GM18498 (cell line): ENCODE measurements around the gene OPRM1.

ENCODE experiments used
- ATAC-seq: cut with Tn5 transposase; IDR thresholded peaks from one replicate; pipeline ENCODE4 v1.9.1; 2021; ENCODE audit warnings: mild to moderate bottlenecking, moderate library complexity; ENCODE audit not compliant: unreplicated experiment

The OPRM1 gene

GRCh38 chr6:154268486-154268885, 229.4 kb downstream of the OPRM1 start:
- ATAC-seq: no peak

DNA sequence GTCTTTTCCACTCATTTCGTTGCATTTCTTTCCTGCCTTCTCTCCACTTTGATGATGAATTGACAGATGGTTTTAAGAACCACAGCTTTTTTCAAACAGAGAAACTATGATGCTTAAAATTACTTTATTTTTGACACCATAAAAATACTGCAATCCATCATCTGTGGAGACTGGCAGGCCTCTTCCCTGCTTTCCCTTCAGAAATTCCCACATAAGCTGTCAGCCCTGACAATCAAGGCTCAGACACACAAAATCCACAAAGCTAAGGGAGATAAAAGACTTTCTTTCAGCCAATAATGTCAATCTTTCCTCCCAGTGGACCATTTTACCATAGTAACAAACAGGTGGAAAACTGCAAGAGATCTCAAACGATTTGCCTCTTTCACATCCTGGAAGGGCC, 235.1 kb downstream of the OPRM1 start:
- no peak for ATAC-seq

GRCh38 chr6:154276810-154277628, 238.0 kb downstream of the OPRM1 start:
- peak; percentile 80 for ATAC-seq

DNA sequence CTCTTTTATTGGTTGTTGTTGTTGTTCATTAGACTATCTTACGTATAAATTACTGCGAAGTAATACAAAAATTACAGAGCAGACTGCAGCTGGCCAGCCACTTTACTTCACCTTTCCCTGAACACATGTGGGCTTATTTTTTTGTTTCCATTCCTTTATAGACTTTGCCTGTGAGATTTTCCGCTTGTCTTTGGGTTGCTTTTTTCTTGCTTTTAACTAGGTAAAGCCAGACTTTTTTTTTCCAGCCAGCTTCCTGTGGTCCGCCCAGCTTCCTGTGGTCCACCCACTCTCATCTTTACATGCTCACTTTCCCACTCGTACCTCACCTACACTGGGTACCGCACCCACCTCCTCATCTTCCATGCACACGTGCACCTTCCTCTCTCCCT, 238.6 kb downstream of the OPRM1 start:
- peak; percentile 32 for ATAC-seq

DNA sequence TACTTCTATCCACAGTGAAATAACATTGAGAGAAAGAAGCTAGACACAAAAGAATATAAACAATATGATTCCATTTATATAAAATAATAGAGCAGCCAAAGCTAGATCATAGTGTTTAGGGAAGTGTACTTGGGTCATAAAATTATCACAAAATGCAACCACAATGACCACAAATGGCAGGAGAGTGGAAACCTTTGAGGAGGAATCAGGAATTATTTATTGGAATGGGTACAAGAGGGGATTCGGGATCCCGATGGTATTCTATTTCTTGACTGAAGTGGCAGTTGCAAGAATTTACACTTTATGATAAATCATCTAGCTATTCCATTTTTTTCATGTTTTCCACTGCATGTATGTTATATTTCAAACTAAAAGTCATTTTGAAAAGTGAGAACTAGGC, 241.5 kb downstream of the OPRM1 start:
- ATAC-seq: no peak

GRCh38 chr6:154284313-154284853, 245.3 kb downstream of the OPRM1 start:
- no peak for ATAC-seq

DNA sequence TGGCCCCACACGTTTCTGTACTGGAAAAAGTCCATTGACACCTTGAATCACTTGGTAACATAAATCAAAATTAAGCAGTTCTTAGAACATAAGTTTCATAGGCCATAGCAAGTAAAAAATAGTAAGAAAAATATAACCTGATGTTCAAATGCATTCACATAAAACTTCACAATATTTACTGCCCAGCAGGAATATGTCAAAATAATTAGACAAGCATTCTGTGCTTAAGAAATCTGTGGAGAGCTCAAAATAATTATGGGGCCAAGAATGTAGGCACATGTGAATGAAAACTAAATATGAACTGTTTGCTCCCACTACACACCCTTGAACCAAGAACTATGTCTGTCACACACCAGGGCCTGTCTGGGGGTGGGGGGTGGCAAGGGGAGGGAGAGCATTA, 246.8 kb downstream of the OPRM1 start:
- no peak for ATAC-seq

DNA sequence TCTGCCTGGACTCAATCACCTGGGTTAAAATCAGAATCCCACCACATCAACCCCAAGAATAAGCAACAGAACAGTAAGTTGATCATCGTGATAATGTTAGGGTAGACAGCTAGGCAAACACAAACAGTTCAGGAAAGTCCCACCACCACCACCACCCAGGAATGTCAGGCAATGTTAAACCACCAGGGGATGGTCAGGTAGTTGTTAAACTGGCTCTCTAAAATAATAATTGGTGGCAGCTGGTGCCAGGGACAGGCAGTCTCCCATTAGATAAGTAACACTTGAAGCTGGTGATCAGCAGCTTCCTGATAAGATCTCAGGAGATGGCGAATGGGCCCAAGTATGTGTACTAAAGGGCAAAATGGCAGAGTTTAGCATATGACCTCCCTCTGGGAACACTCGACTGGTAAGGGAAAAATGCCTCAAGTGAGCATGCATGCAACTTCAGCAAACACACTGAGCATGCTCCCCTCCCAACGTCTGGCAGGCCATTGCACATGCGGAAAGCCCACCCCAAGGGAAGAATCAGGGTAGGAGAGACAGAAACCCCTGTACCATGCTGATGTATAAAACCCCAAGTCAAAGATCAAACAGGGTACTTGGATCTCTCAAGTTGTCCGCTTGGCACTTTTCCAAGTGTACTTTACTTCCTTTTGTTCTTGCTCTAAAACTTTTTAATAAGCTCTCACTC, 250.9 kb downstream of the OPRM1 start:
- no peak for ATAC-seq

- ATAC-seq: no peak
These were observed 253.0 kb downstream of the OPRM1 start for GRCh38 chr6:154292066-154292465.

DNA sequence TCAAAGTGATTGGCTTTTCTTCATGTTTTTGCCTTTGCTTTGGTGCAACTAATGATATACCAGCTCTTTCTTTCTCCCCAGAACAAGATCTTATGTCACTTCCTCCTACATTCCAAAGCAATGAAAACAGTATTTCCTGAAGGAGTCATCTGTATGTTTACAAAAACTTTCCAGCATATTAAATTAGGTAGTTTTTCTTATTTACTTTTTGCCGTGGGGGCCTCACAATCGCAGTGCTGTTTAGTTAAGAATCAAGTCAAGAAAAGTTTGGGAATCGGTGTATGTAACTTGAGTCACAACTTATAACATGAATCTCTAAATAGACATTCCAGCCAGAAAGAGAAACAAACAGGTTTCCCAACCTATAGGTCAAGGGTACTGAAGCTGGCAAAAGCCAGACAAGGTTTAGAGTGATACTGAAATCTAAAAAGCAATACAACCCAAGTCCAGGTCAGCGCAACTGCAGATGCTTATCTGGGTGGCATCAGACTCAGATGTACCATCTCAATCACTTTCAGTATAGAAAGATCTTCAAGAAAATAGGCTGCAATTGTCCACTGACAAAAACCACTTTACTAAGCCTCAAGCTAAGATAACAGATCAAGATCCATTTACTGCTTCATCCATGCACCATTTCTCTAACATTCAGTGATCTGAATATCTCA, 253.9 kb downstream of the OPRM1 start:
- ATAC-seq: no peak

GRCh38 chr6:154295733-154296132, 256.7 kb downstream of the OPRM1 start:
- no peak for ATAC-seq
